Hepatocyte (in vitro differentiated cells): ENCODE data around the gene FAM120B.

ENCODE experiments used
- EZH2 ChIP-seq: fragments of 200-600 bp; sonication (generic); IDR thresholded peaks from 2 replicates; pipeline ENCODE4 v1.6.1; 2016; ENCODE audit warnings: antibody characterized with exemption, mild to moderate bottlenecking, borderline replicate concordance
- TF ChIP-seq, protein P1 (sequence below): fragments of 200-600 bp; sonication (generic); IDR thresholded peaks from 2 replicates; pipeline ENCODE4 v1.5.1; 2016; ENCODE audit warnings: antibody characterized with exemption, mild to moderate bottlenecking; ENCODE audit not compliant: poor library complexity

DNA sequence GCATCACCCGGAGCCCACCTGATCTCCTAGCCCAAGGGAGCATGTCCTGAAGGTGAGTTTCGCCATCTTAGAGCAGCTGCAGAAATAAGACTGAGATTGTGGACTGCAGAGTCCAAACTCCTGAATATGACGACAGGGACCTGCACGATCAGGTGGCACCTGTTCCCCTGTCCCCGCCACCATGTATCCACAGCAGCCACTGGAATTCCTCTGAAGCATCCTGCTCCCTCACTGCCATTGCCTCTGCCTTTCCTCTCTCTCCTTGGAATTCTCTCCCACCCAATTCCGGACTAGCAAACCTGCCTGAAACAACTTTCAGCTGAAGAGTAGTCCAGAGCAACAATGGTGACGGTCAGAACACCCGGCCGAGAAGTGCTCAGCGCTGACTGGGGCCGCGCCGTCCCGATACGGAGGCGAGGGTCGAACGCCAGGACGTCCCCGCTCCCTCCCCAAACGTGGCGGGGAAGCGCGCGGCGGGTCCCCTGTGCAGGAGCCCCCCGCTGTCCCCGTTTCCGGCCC lies 694 bp upstream of the FAM120B start:
- TF ChIP-seq, protein P1, sequence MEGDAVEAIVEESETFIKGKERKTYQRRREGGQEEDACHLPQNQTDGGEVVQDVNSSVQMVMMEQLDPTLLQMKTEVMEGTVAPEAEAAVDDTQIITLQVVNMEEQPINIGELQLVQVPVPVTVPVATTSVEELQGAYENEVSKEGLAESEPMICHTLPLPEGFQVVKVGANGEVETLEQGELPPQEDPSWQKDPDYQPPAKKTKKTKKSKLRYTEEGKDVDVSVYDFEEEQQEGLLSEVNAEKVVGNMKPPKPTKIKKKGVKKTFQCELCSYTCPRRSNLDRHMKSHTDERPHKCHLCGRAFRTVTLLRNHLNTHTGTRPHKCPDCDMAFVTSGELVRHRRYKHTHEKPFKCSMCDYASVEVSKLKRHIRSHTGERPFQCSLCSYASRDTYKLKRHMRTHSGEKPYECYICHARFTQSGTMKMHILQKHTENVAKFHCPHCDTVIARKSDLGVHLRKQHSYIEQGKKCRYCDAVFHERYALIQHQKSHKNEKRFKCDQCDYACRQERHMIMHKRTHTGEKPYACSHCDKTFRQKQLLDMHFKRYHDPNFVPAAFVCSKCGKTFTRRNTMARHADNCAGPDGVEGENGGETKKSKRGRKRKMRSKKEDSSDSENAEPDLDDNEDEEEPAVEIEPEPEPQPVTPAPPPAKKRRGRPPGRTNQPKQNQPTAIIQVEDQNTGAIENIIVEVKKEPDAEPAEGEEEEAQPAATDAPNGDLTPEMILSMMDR: no peak
- no peak for TF ChIP-seq EZH2
